Type B pancreatic cell (in vitro differentiated cells): ENCODE measurements around the gene FXYD1. TPM values are rescaled to one million over a fixed set of nuclear protein-coding genes. Genes with fewer than 3 reads are reported as not detected.

Source experiments
- DNase-seq: peaks from one replicate; pipeline ENCODE4 v3.0.0; 2021; ENCODE audit warnings: mixed read lengths; ENCODE audit not compliant: unreplicated experiment; ENCODE audit errors: extremely low spot score
- H3K27ac Mint-ChIP-seq: 2 replicates; pipeline ENCODE4 v1.8.0; 2021; ENCODE audit warnings: mild to moderate bottlenecking, mixed read lengths
- H3K27me3 Mint-ChIP-seq: 2 replicates; pipeline ENCODE4 v1.8.0; 2021; ENCODE audit warnings: mixed read lengths
- H3K36me3 Mint-ChIP-seq: 2 replicates; pipeline ENCODE4 v1.8.0; 2021; ENCODE audit warnings: mixed read lengths
- H3K4me1 Mint-ChIP-seq: one replicate; pipeline ENCODE4 v1.8.0; 2021; ENCODE audit warnings: mixed read lengths; ENCODE audit not compliant: unreplicated experiment
- H3K4me3 Mint-ChIP-seq: 2 replicates; pipeline ENCODE4 v1.8.0; 2021; ENCODE audit warnings: mild to moderate bottlenecking, mixed read lengths
- H3K9me3 Mint-ChIP-seq: 2 replicates; pipeline ENCODE4 v1.8.0; 2021; ENCODE audit warnings: mixed read lengths
- long read RNA-seq: library from polyadenylated mRNA; unstranded; transcript quantifications from one replicate; pipeline ENCODE4 v2.0.0, GENCODE V29; 2020
- total RNA-seq: library from RNA; stranded (reverse); gene quantifications from 2 replicates; pipeline ENCODE4 v1.2.1, GENCODE V29; 2021; ENCODE audit warnings: low replicate concordance
- TF ChIP-seq, protein P1 (sequence below): fragments of 200-600 bp; sonication (generic); conservative IDR thresholded peaks from 2 replicates; pipeline ENCODE4 v1.5.0; 2021; ENCODE audit warnings: antibody characterized with exemption, mild to moderate bottlenecking

Gene FXYD1
- total RNA-seq: 2.0 and 5.3 TPM in 2 replicates
- long read RNA-seq: 0 reads

DNA sequence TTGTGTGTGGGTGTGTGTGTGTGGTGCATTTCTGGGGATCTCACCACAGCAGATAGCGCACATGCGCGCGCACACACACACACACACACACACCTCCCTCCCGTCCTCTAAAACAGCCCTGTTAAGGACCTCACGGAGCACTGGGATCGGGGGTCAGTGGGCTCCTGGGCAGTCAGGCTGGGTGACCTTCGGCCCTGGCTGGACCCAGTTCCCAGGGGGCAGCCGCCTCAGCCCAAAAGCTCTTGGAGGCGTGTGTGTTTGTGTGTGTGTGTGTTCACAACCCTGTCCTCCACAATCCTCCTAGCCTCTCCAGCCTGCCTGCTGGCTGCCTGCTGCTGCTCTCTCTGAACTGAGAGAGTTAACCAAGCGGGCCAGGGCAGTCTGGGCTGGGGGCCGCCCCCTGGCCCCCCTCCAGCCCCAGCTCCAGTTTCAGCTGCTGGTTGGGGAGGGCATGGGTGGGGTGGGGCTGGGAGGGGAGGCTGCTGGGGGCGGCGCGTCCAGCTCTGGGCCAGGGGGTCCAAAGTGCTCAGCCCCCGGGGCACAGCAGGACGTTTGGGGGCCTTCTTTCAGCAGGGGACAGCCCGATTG lies at the start of gene FXYD1:
FXYD1 (plus strand) TSS at position 520 of the 588 bp plus-strand sequence. CDS start 1,256 bp downstream, outside the sequence.
- DNase-seq: no peak
- TF ChIP-seq, protein P1, sequence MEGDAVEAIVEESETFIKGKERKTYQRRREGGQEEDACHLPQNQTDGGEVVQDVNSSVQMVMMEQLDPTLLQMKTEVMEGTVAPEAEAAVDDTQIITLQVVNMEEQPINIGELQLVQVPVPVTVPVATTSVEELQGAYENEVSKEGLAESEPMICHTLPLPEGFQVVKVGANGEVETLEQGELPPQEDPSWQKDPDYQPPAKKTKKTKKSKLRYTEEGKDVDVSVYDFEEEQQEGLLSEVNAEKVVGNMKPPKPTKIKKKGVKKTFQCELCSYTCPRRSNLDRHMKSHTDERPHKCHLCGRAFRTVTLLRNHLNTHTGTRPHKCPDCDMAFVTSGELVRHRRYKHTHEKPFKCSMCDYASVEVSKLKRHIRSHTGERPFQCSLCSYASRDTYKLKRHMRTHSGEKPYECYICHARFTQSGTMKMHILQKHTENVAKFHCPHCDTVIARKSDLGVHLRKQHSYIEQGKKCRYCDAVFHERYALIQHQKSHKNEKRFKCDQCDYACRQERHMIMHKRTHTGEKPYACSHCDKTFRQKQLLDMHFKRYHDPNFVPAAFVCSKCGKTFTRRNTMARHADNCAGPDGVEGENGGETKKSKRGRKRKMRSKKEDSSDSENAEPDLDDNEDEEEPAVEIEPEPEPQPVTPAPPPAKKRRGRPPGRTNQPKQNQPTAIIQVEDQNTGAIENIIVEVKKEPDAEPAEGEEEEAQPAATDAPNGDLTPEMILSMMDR: no peak
- Mint-ChIP-seq H3K4me3 (peak within 1 kb of the TSS; percentile 74), H3K4me1 (peaks cover 37% of the 10 kb centered on the region), H3K36me3 (no peaks in the 10 kb centered on the region), H3K27me3 (peaks cover 29% of the 10 kb centered on the region), H3K27ac (peak within 1 kb of the TSS; percentile 66), H3K9me3 (no peaks in the 10 kb centered on the region)

DNA sequence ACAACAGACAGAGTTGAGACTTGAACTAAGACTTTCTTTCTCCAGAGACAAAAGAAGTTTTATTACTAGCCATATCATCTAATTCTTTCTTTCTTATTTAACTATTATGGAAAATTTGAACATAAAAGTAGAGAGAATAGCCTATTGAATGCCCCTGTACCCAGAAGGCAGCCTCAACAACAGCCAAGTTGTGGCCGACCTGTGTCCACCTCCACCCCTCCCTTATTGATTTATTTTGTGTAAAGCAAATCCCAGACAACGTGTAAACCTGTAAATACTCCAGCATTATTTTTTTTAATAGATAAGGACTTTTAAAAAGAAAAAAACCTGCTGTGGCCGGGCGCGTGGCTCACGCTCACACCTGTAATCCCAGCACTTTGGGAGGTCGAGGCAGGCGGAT lies 49.1 kb upstream of the FXYD1 start:
- H3K4me3 Mint-ChIP-seq: no peak overlapping the region
- H3K27ac Mint-ChIP-seq: no peak overlapping the region
- H3K36me3 Mint-ChIP-seq: no peaks in the 10 kb centered on the region
- peaks cover 13% of the 10 kb centered on the region for H3K4me1 Mint-ChIP-seq
- TF ChIP-seq, protein P1: no peak
- DNase-seq: no peak
- no peaks in the 10 kb centered on the region for H3K27me3 Mint-ChIP-seq
- H3K9me3 Mint-ChIP-seq: no peaks in the 10 kb centered on the region

DNA sequence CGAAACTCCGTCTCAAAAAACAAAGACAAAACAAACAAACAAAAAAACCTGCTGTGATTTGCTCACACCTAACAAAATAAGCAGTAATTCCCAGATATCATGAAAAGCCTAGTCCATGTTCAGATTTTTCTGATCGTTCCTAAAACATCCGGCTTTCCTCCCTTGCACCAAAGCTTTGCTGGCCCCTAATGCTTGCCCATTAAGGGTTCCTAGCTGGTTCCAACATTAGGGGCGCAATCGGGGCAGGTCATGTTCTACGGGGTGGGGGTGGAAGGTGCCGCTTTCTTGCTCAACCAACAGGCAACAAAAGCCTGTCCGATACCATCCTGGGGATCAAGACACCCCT lies 48.5 kb upstream of the FXYD1 start:
- H3K27ac Mint-ChIP-seq: no peak overlapping the region
- H3K36me3 Mint-ChIP-seq: no peaks in the 10 kb centered on the region
- H3K27me3 Mint-ChIP-seq: no peaks in the 10 kb centered on the region
- no peak overlapping the region for H3K4me3 Mint-ChIP-seq
- TF ChIP-seq, protein P1: no peak
- no peak for DNase-seq
- no peaks in the 10 kb centered on the region for H3K9me3 Mint-ChIP-seq
- peaks cover 13% of the 10 kb centered on the region for H3K4me1 Mint-ChIP-seq

DNA sequence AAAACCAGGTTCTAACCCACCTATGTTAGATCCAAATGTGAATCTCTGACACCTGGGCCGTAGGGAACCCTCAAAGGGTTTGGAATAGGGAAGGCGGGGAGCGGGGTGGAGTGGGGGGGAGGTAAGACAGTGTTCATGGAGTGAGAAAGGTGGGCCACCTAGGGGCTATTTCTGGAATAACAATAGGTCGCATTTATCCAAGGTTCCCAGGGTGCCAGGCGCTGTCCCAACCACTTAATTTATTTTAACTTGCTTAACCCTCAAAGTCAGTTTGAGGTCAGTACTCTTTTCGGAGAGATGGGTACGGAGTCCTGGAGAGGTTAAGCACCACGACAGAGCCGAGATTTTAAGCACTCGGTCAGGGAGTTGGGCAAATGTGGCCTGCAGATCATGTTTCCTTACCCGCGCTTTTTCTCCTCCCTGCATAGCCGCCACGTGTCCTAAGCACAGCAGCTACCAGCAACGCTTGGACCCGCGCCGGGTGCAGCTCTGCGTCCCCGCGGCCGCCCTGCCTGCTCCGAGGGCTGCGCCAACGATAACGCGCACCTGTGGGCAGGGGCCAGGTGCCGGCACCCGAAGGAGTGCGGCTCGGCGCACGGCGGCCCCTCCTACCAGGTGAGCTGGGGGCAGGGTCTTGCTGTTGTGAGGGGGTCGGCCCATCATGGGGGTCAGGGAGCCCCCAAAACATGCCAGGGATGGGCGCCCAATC lies 48.0 kb upstream of the FXYD1 start:
- TF ChIP-seq, protein P1: peak; percentile 79
- H3K27ac Mint-ChIP-seq: no peak overlapping the region
- H3K4me3 Mint-ChIP-seq: peak overlapping the region; percentile 55
- DNase-seq: no peak
- no peaks in the 10 kb centered on the region for H3K36me3 Mint-ChIP-seq
- peaks cover 13% of the 10 kb centered on the region for H3K4me1 Mint-ChIP-seq
- no peaks in the 10 kb centered on the region for H3K9me3 Mint-ChIP-seq
- H3K27me3 Mint-ChIP-seq: no peaks in the 10 kb centered on the region

DNA sequence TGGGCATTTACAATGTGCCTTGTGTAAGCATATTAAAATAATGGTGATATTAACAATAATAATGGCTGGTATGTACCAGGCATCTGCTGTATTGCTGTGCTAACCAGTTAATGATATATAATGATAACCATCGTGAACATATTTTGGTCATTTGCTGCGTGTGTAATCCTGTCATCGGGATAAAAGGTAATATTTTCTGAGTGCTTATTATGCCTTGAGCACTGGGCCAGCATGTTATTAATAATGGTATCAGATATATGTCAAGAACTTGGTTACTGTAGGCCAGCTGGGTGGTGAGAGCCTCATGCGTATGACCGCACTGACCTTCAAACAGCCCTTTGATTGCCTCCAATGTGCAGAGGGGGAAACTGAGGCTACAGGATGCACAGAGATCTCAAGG lies 45.2 kb upstream of the FXYD1 start:
- no peaks in the 10 kb centered on the region for H3K9me3 Mint-ChIP-seq
- TF ChIP-seq, protein P1: no peak
- DNase-seq: no peak
- no peak overlapping the region for H3K4me3 Mint-ChIP-seq
- H3K27me3 Mint-ChIP-seq: no peaks in the 10 kb centered on the region
- H3K36me3 Mint-ChIP-seq: no peaks in the 10 kb centered on the region
- H3K4me1 Mint-ChIP-seq: peaks cover 13% of the 10 kb centered on the region
- no peak overlapping the region for H3K27ac Mint-ChIP-seq
